IPS-15b (cell line): ENCODE data around the gene SCAPER.

ENCODE experiments used
- H3K27me3 ChIP-seq: one replicate; pipeline ENCODE4 v1.6.1; 2013; ENCODE audit warnings: low read length; ENCODE audit not compliant: control insufficient read depth, insufficient read depth
- H3K36me3 ChIP-seq: one replicate; pipeline ENCODE4 v1.6.1; 2013; ENCODE audit warnings: low read length; ENCODE audit not compliant: control insufficient read depth, insufficient read depth
- H3K4me1 ChIP-seq: one replicate; pipeline ENCODE4 v1.6.1; 2013; ENCODE audit warnings: mild to moderate bottlenecking, low read length; ENCODE audit not compliant: control insufficient read depth, insufficient read depth
- H3K4me3 ChIP-seq: one replicate; pipeline ENCODE4 v1.5.1; 2013; ENCODE audit warnings: low read depth, low read length
- H3K9ac ChIP-seq: one replicate; pipeline ENCODE4 v1.6.1; 2013; ENCODE audit warnings: low read depth, mild to moderate bottlenecking, low read length
- H3K9me3 ChIP-seq: one replicate; pipeline ENCODE4 v1.6.1; 2013; ENCODE audit warnings: mild to moderate bottlenecking, low read length; ENCODE audit not compliant: control insufficient read depth, insufficient read depth

Gene SCAPER

DNA sequence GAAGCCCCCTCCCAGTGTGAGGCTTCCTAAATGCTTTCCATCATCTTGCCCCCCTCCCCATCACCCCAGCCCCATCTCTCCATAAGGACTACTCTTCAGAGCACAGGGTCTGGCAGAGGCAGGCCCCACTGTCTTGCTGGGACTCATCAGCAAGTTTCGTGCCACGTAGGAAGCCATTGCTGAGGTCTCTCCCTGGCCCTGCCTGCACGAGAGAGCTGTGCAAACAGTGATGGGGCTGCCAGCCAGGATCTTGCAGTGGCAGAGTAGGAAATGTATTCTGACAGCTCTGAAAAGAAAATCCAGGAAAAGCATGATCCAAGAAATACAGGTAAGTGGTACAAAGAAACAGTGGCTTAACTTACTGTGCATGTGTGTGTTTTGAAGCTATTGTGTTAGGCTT lies 546.0 kb downstream of the SCAPER start:
- H3K9ac ChIP-seq = no peak overlapping the region
- no peaks in the 10 kb centered on the region for H3K9me3 ChIP-seq
- no peaks in the 10 kb centered on the region for H3K4me1 ChIP-seq
- no peaks in the 10 kb centered on the region for H3K36me3 ChIP-seq
- H3K27me3 ChIP-seq = no peaks in the 10 kb centered on the region
- H3K4me3 ChIP-seq = no peak overlapping the region

GRCh38 chr15:76358453-76358852 lies 546.7 kb downstream of the SCAPER start:
- Histone ChIP-seq H3K36me3 (no peaks in the 10 kb centered on the region), H3K9ac (no peak overlapping the region), H3K4me3 (no peak overlapping the region), H3K4me1 (no peaks in the 10 kb centered on the region), H3K27me3 (no peaks in the 10 kb centered on the region), H3K9me3 (no peaks in the 10 kb centered on the region)

DNA sequence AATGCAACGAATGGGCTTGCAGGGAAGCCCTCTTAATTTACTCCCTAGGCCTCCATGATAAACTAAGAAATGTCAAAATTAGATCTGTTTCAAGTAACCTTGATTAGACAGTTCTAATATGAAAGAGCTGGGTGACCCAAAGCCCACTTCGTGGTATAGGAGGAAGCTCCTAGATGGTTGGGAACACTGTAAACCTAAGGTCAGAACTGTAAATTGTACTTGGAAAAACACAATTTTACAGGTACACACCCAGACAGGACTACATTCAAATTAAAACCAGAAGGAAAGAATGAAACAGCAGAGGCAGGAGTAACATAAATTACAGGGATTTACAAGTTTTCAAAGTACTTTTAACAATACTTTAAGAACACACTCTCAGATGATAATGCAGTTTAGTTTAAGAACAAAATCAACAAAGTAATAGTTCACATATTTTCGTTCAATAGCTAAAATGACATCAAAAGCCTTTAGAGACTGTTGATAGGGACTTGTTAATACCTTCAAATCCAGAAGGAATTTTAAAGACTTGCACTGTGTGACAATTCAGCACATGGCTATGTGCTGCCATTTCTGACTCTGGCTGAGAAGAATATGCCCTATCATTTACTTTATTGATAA lies 550.2 kb downstream of the SCAPER start:
- no peak overlapping the region for H3K4me3 ChIP-seq
- no peak overlapping the region for H3K9ac ChIP-seq
- H3K27me3 ChIP-seq = peaks cover 8% of the 10 kb centered on the region
- H3K9me3 ChIP-seq = no peaks in the 10 kb centered on the region
- no peaks in the 10 kb centered on the region for H3K36me3 ChIP-seq
- no peaks in the 10 kb centered on the region for H3K4me1 ChIP-seq

DNA sequence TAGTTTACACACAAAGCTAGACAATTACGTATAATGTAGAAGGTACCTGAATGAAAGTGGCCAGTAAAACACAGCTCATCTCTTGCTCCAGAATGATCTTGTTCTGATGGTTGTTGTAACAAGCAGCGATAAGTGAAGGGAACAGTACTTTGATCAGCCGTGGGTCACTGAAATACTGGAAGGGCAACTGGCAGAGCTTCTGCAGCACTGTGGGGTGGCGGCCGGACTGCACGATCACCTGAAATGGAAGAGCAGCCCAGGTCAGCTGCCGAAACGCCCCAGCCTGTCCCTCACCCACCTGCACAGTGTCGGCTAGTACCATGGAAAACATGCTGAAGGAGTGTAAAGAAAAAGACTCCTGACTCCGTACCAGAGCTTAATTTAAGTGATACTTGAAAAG lies 551.2 kb downstream of the SCAPER start:
- Histone ChIP-seq H3K36me3 (no peaks in the 10 kb centered on the region), H3K4me1 (no peaks in the 10 kb centered on the region), H3K9me3 (no peaks in the 10 kb centered on the region), H3K27me3 (peaks cover 18% of the 10 kb centered on the region), H3K4me3 (no peak overlapping the region), H3K9ac (no peak overlapping the region)

DNA sequence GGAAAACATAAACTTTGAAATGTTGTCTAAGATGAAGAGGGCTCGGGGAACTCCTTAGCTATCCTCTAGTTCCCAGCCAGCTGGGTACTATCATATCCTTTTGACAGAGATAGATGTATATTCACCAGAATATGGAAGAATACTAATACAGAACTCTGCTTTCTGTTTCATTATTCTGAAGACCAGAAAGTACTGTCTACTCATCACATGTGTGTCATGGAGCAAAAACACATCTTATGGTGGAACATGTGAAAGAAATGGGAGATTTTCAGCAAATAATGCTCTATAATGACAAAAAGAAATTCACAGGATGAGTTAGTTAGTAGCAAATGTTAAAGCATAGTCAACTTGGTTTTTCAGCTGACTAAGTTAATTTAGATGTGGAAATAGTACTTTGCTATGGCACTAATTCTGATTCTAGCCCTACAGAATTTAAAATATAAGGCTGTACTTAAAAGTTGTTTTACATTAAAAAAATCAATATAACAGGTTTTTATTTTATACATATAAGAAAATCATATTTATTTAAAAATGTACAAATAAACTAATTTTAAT lies 552.0 kb downstream of the SCAPER start:
- Histone ChIP-seq H3K4me1 (no peaks in the 10 kb centered on the region), H3K36me3 (no peaks in the 10 kb centered on the region), H3K9me3 (no peaks in the 10 kb centered on the region), H3K4me3 (no peak overlapping the region), H3K27me3 (peaks cover 26% of the 10 kb centered on the region), H3K9ac (no peak overlapping the region)

GRCh38 chr15:76349301-76350070 lies 555.7 kb downstream of the SCAPER start:
- peaks cover 61% of the 10 kb centered on the region for H3K27me3 ChIP-seq
- H3K4me3 ChIP-seq = no peak overlapping the region
- no peak overlapping the region for H3K9ac ChIP-seq
- no peaks in the 10 kb centered on the region for H3K36me3 ChIP-seq
- H3K4me1 ChIP-seq = peaks cover 7% of the 10 kb centered on the region
- H3K9me3 ChIP-seq = no peaks in the 10 kb centered on the region

GRCh38 chr15:76347482-76348055 lies 557.6 kb downstream of the SCAPER start:
- Histone ChIP-seq H3K4me3 (peak overlapping the region; percentile 58), H3K27me3 (peaks cover 80% of the 10 kb centered on the region), H3K9ac (no peak overlapping the region), H3K36me3 (no peaks in the 10 kb centered on the region), H3K4me1 (peaks cover 7% of the 10 kb centered on the region), H3K9me3 (no peaks in the 10 kb centered on the region)

DNA sequence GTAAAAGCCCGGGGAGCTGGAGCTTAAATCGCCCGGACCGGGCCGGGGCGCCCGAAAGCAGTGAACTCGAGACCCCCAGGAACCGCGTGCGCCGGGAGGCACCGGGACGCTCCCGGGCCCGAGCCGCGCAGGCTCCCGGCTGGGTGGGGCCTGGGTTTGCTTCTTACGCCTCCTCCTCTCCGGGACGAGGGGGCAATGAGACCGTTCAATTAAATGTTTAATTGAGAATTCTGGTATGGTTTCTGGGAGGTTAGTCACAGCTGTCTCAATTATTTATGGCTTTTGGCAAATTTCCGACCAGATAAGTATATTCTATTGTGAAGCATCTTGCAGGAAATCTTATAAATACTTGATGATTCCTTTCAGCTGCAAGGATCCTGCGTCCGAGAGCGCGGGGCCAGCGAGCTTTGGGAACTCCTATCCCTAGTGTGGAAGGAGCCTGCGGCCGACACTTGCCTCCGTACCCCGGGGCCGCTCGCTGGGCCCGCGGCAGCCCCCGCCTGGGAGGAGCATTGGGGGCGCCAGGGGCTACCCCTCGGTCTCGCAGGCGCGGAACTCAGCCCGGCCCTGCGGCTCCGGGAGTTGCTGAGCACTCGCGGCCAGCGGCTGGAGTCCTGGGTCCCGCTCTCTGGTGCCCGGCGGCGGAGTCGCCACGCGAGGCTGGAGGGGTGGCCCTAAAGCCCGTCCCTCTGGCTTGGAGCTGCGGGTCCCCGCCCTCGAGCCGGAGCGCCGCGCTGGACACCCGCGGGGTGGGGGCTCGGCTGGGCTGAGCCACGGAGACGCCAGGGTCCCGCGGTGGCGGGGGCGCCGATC lies 558.3 kb downstream of the SCAPER start:
- Histone ChIP-seq H3K4me3 (peak overlapping the region; percentile 58), H3K27me3 (peaks cover 86% of the 10 kb centered on the region), H3K4me1 (peaks cover 7% of the 10 kb centered on the region), H3K9ac (no peak overlapping the region), H3K36me3 (no peaks in the 10 kb centered on the region), H3K9me3 (no peaks in the 10 kb centered on the region)

DNA sequence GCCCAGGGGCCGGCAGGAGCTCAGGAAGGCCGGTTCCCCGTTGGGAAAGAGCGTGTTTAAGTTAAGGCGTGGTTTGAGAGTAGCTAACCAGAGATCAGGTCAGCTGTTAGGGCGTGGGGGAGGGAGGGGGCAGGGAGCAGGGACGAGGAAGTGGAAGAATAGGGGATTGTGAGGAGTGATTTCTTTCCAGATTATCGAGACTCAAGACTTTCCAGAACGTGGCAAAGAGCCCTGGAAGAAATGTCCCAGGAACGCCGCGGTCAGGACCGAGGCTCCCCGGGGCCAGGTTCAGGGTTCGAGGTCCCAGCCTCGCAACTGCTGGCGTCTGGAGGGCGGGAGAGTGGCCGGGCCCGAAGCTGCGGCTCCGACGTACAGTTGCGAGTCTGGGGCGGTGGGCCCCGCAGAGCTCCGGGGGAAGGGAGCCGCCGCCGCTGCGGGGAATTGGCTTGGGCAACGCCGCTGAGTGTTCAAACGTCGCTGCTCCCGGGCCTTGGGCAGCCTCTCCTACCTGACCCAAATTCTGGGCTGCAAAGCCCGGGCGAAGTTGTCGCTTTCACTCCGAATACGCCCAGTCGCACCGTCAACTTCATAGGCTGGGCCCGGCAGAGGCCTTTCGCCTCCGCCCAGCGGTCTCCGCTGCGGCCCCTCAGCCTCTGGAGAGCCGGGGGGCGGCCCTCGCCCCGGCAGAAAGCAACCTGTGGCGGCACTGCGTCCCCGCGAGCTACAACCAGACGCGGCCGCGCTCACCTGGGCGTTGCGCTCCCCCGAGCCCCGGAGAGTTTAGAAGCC lies 559.1 kb downstream of the SCAPER start:
- peak overlapping the region; percentile 58 for H3K4me3 ChIP-seq
- peaks cover 7% of the 10 kb centered on the region for H3K4me1 ChIP-seq
- no peak overlapping the region for H3K9ac ChIP-seq
- H3K36me3 ChIP-seq = no peaks in the 10 kb centered on the region
- H3K27me3 ChIP-seq = peaks cover 94% of the 10 kb centered on the region
- no peaks in the 10 kb centered on the region for H3K9me3 ChIP-seq

DNA sequence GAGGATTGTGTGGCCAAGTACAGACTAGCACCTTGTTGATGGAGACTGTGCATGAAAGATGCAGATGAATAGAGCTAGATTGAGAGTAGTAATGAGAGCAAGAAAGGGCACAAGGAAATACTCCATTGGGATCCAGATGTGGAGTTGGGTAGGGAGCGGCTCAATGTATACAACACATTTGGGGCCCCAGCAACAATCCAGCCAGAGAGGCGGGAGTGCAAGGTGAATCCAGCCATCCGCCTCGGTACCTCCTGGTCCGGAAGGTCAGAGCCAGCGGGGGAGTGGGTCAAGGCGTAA lies 559.6 kb downstream of the SCAPER start:
- no peaks in the 10 kb centered on the region for H3K36me3 ChIP-seq
- peaks cover 7% of the 10 kb centered on the region for H3K4me1 ChIP-seq
- peaks cover 97% of the 10 kb centered on the region for H3K27me3 ChIP-seq
- H3K9ac ChIP-seq = no peak overlapping the region
- H3K4me3 ChIP-seq = peak overlapping the region; percentile 58
- H3K9me3 ChIP-seq = no peaks in the 10 kb centered on the region
